ENCODE data around the gene KIFC3.
"Not testable (repeated sequence)": the region's sequence is repeated elsewhere in the genome, so short reads cannot be mapped to it uniquely, and the experiment has no call there.

The KIFC3 gene

GRCh38 chr16:57753448-57754353 lies 48.6 kb downstream of the KIFC3 start:
- no peak for DNase-seq (ENCODE audit: low read depth, low spot score)

GRCh38 chr16:57752581-57753447 lies 49.5 kb downstream of the KIFC3 start:
- DNase-seq (ENCODE audit: low read depth, low spot score) = no peak

GRCh38 chr16:57752203-57752580 lies 50.1 kb downstream of the KIFC3 start:
- no peak for DNase-seq (ENCODE audit: low read depth, low spot score)

- DNase-seq (ENCODE audit: low read depth, low spot score) = no peak
These were observed 50.6 kb downstream of the KIFC3 start for GRCh38 chr16:57751539-57752202.

- DNase-seq (ENCODE audit: low read depth, low spot score) = no peak
These were observed 51.3 kb downstream of the KIFC3 start for GRCh38 chr16:57750796-57751538.

- no peak for DNase-seq (ENCODE audit: low read depth, low spot score)
These were observed 52.3 kb downstream of the KIFC3 start for GRCh38 chr16:57749856-57750452.

- no peak for DNase-seq (ENCODE audit: low read depth, low spot score)
These were observed 53.1 kb downstream of the KIFC3 start for GRCh38 chr16:57749101-57749692.

- no peak for DNase-seq (ENCODE audit: low read depth, low spot score)
These were observed 53.7 kb downstream of the KIFC3 start for GRCh38 chr16:57748596-57748995.

GRCh38 chr16:57747996-57748395 lies 54.3 kb downstream of the KIFC3 start:
- DNase-seq (ENCODE audit: low read depth, low spot score) = no peak

- DNase-seq (ENCODE audit: low read depth, low spot score) = no peak
These were observed 54.8 kb downstream of the KIFC3 start for GRCh38 chr16:57747496-57747895.

- no peak for DNase-seq (ENCODE audit: low read depth, low spot score)
These were observed 55.2 kb downstream of the KIFC3 start for GRCh38 chr16:57747091-57747490.

GRCh38 chr16:57746316-57746715 lies 56.0 kb downstream of the KIFC3 start:
- not testable (repeated sequence) for DNase-seq (ENCODE audit: low read depth, low spot score)

- no peak for DNase-seq (ENCODE audit: low read depth, low spot score)
These were observed 56.5 kb downstream of the KIFC3 start for GRCh38 chr16:57745768-57746167.

- DNase-seq (ENCODE audit: low read depth, low spot score) = no peak
These were observed 57.7 kb downstream of the KIFC3 start for GRCh38 chr16:57744642-57744903.

- no peak for DNase-seq (ENCODE audit: low read depth, low spot score)
These were observed 58.2 kb downstream of the KIFC3 start for GRCh38 chr16:57743886-57744641.

GRCh38 chr16:57743458-57743857 lies 58.8 kb downstream of the KIFC3 start:
- DNase-seq (ENCODE audit: low read depth, low spot score) = no peak

GRCh38 chr16:57742543-57742942 lies 59.7 kb downstream of the KIFC3 start:
- DNase-seq (ENCODE audit: low read depth, low spot score) = no peak

- DNase-seq (ENCODE audit: low read depth, low spot score) = no peak
These were observed 60.6 kb downstream of the KIFC3 start for GRCh38 chr16:57741660-57742191.

GRCh38 chr16:57740423-57741071 lies 61.7 kb downstream of the KIFC3 start:
- DNase-seq (ENCODE audit: low read depth, low spot score) = no peak

Data from brain pericyte (primary cell).